Osteocyte (in vitro differentiated cells): ENCODE measurements around the gene TTC34. TPM values are rescaled to one million over a fixed set of nuclear protein-coding genes. Genes with fewer than 3 reads are reported as not detected.

Experiments
- DNase-seq: peaks from one replicate; pipeline ENCODE4 v3.0.0; 2021; ENCODE audit warnings: mixed read lengths; ENCODE audit not compliant: unreplicated experiment; ENCODE audit errors: extremely low spot score
- H3K27ac Mint-ChIP-seq: one replicate; pipeline ENCODE4 v1.8.0; 2021; ENCODE audit warnings: mild to moderate bottlenecking, mixed read lengths; ENCODE audit not compliant: unreplicated experiment
- H3K27me3 Mint-ChIP-seq: one replicate; pipeline ENCODE4 v1.8.0; 2021; ENCODE audit warnings: mixed read lengths; ENCODE audit not compliant: unreplicated experiment
- H3K36me3 Mint-ChIP-seq: one replicate; pipeline ENCODE4 v1.8.0; 2021; ENCODE audit warnings: mixed read lengths; ENCODE audit not compliant: unreplicated experiment
- H3K4me1 Mint-ChIP-seq: one replicate; pipeline ENCODE4 v1.8.0; 2021; ENCODE audit warnings: mixed read lengths; ENCODE audit not compliant: unreplicated experiment
- H3K4me3 Mint-ChIP-seq: one replicate; pipeline ENCODE4 v1.8.0; 2021; ENCODE audit warnings: mild to moderate bottlenecking, moderate library complexity, mixed read lengths; ENCODE audit not compliant: unreplicated experiment
- H3K9me3 Mint-ChIP-seq: one replicate; pipeline ENCODE4 v1.8.0; 2021; ENCODE audit warnings: mixed read lengths; ENCODE audit not compliant: unreplicated experiment
- CTCF ChIP-seq: fragments of 200-600 bp; sonication (generic); IDR thresholded peaks from 2 replicates; pipeline ENCODE4 v1.5.0; 2021; ENCODE audit warnings: antibody characterized with exemption, mild to moderate bottlenecking, moderate library complexity
- total RNA-seq: library from RNA; stranded (reverse); gene quantifications from 2 replicates; pipeline ENCODE4 v1.2.1, GENCODE V29; 2021

The TTC34 gene
- total RNA-seq, 1 donor from 2014 or later = 1.7 TPM

DNA sequence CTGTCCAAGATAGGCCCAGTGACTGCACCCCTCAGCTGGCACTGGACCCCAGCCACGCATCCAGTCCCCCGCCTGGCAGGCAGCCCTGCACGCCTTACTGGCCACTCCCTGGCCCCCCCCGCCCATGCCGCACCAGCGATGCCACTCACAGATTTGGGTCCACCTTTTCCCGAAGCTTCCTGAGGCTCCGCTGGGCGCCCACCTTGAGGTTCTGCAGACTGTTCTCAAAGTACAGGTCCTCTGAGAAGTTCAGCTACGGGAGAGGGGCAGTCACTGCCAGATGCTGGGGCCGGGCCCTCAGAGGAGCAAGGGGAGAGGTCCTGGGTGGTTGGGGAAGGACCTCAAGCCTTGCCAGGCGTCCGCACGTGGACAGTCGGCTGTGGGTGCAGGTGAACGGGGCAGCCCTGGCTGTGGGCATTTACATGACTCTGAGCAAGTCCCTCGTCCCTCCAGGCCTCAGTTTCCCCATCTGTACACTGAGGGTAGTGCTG lies 206.8 kb downstream of the TTC34 start:
- no peak overlapping the region for H3K27ac Mint-ChIP-seq
- no peak for DNase-seq
- H3K9me3 Mint-ChIP-seq = peaks cover 3% of the 10 kb centered on the region
- no peaks in the 10 kb centered on the region for H3K4me1 Mint-ChIP-seq
- no peak overlapping the region for H3K4me3 Mint-ChIP-seq
- H3K36me3 Mint-ChIP-seq = no peaks in the 10 kb centered on the region
- TF ChIP-seq CTCF = no peak
- H3K27me3 Mint-ChIP-seq = peaks cover 2% of the 10 kb centered on the region

DNA sequence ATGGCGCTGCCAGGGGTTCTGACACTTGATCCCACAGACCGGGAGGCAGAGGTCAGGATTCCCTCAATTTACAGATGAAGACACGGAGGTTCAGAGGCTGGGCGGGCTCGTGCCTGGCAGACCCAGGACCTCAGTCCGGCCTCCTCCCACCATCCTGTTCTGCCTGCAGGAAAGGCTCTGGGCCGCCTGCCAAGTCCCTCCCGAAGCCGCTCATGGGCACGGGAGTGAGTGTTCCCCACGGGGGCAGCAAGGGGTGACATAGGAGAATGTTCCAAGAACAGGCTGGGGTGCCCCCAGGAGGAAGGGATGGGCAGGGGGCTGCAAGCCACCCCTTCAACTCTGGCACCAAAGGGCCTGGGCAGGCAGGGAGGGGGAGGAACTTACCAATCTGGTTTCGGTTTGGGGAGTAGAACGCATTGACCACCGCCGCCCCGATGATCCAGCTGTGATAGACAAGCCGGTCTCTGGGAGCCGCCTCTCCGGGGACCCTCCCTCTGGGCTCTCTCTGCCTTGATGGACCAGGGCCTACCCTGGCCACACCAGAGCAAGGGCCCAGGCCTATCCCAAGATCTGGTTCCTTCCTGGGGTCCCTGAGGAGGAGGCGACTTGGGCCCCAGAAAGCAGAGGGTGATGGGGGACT lies 207.4 kb downstream of the TTC34 start:
- Mint-ChIP-seq H3K4me1 (no peaks in the 10 kb centered on the region), H3K27me3 (peaks cover 2% of the 10 kb centered on the region), H3K4me3 (no peak overlapping the region), H3K9me3 (peaks cover 3% of the 10 kb centered on the region), H3K27ac (no peak overlapping the region), H3K36me3 (peaks cover 1% of the 10 kb centered on the region)
- TF ChIP-seq CTCF = no peak
- DNase-seq = peak; percentile 84

- no peak for DNase-seq
- no peak for TF ChIP-seq CTCF
- no peaks in the 10 kb centered on the region for H3K27me3 Mint-ChIP-seq
- no peak overlapping the region for H3K27ac Mint-ChIP-seq
- no peaks in the 10 kb centered on the region for H3K9me3 Mint-ChIP-seq
- H3K4me1 Mint-ChIP-seq = peaks cover under 1% of the 10 kb centered on the region
- no peak overlapping the region for H3K4me3 Mint-ChIP-seq
- H3K36me3 Mint-ChIP-seq = peaks cover 1% of the 10 kb centered on the region
Measured at GRCh38 chr1:2593251-2593878, 208.1 kb downstream of the TTC34 start.

DNA sequence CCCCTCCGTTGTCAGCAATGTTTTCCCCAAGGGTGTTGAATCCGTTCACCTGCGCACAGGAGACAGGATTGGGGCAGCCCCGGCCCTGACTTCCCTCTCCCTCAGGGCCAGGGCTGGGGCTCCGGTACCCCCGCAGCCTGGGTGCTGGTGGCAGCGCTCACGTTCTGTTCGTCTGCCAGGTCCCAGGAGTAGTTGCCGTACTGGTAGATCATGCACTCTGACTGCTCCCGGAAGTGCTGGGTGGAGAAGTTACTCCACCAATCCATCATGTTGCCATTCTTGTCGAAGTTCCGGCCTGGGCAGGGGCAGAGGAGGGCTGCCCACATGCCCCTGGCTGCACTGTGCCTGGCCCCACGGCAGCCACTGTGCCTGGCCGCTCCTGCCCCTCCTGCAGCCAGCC lies 208.8 kb downstream of the TTC34 start:
- H3K4me3 Mint-ChIP-seq = no peak overlapping the region
- TF ChIP-seq CTCF = no peak
- H3K9me3 Mint-ChIP-seq = no peaks in the 10 kb centered on the region
- DNase-seq = no peak
- H3K36me3 Mint-ChIP-seq = peaks cover 1% of the 10 kb centered on the region
- H3K27me3 Mint-ChIP-seq = no peaks in the 10 kb centered on the region
- H3K27ac Mint-ChIP-seq = no peak overlapping the region
- H3K4me1 Mint-ChIP-seq = peaks cover 2% of the 10 kb centered on the region

- TF ChIP-seq CTCF = no peak
- Mint-ChIP-seq H3K4me1 (peaks cover 7% of the 10 kb centered on the region), H3K36me3 (peaks cover 1% of the 10 kb centered on the region), H3K9me3 (no peaks in the 10 kb centered on the region), H3K4me3 (no peak overlapping the region), H3K27me3 (no peaks in the 10 kb centered on the region), H3K27ac (no peak overlapping the region)
- DNase-seq = no peak
Measured at GRCh38 chr1:2591581-2592261, 209.8 kb downstream of the TTC34 start.
